Progenitor cell of endocrine pancreas (in vitro differentiated cells): ENCODE data around the gene GRIN2A. TPM values are rescaled to one million over a fixed set of nuclear protein-coding genes. Genes with fewer than 3 reads are reported as not detected.
A peak's percentile ranks its signal among the peaks of the same experiment; 100 is the strongest.

Source experiments
- DNase-seq: peaks from one replicate; pipeline ENCODE4 v3.0.0; 2021; ENCODE audit warnings: low spot score; ENCODE audit not compliant: unreplicated experiment
- H3K27ac Mint-ChIP-seq: 2 replicates; pipeline ENCODE4 v1.8.0; 2021; ENCODE audit warnings: mild to moderate bottlenecking, moderate library complexity, mixed read lengths
- H3K27me3 Mint-ChIP-seq: 2 replicates; pipeline ENCODE4 v1.8.0; 2021; ENCODE audit warnings: mixed read lengths
- H3K36me3 Mint-ChIP-seq: 2 replicates; pipeline ENCODE4 v1.8.0; 2022; ENCODE audit warnings: mixed read lengths; ENCODE audit not compliant: insufficient read depth
- H3K4me1 Mint-ChIP-seq: 2 replicates; pipeline ENCODE4 v1.8.0; 2021; ENCODE audit warnings: low read depth, mixed read lengths
- H3K4me3 Mint-ChIP-seq: 2 replicates; pipeline ENCODE4 v1.8.0; 2021; ENCODE audit warnings: low read depth, mild to moderate bottlenecking, moderate library complexity, mixed read lengths
- H3K9me3 Mint-ChIP-seq: 2 replicates; pipeline ENCODE4 v1.8.0; 2021; ENCODE audit warnings: low read depth, mixed read lengths
- CTCF ChIP-seq: fragments of 200-600 bp; sonication (generic); IDR thresholded peaks from one replicate; pipeline ENCODE4 v1.5.0; 2021; ENCODE audit warnings: antibody characterized with exemption, mild to moderate bottlenecking; ENCODE audit not compliant: unreplicated experiment
- total RNA-seq: library from RNA; stranded (reverse); gene quantifications from 2 replicates; pipeline ENCODE4 v1.2.1, GENCODE V29; 2021

GRIN2A gene
- total RNA-seq, 1 donor from 2014 or later: 1.7 TPM

GRCh38 chr16:10080051-10080772, 102.0 kb downstream of the GRIN2A start:
- peak overlapping the region; percentile 8 for H3K4me3 Mint-ChIP-seq
- peaks cover 3% of the 10 kb centered on the region for H3K9me3 Mint-ChIP-seq
- peaks cover 3% of the 10 kb centered on the region for H3K36me3 Mint-ChIP-seq
- TF ChIP-seq CTCF: no peak
- peak; percentile 10 for DNase-seq
- peaks cover 28% of the 10 kb centered on the region for H3K27me3 Mint-ChIP-seq
- H3K27ac Mint-ChIP-seq: peak overlapping the region; percentile 84
- peaks cover 40% of the 10 kb centered on the region for H3K4me1 Mint-ChIP-seq

- H3K36me3 Mint-ChIP-seq: peaks cover 3% of the 10 kb centered on the region
- H3K9me3 Mint-ChIP-seq: no peaks in the 10 kb centered on the region
- no peak for DNase-seq
- peaks cover 39% of the 10 kb centered on the region for H3K4me1 Mint-ChIP-seq
- H3K27me3 Mint-ChIP-seq: peaks cover 30% of the 10 kb centered on the region
- H3K4me3 Mint-ChIP-seq: no peak overlapping the region
- peak; percentile 31 for TF ChIP-seq CTCF
- peak overlapping the region; percentile 57 for H3K27ac Mint-ChIP-seq
Measured at GRCh38 chr16:10078541-10078949, 103.7 kb downstream of the GRIN2A start.

- Mint-ChIP-seq H3K4me3 (no peak overlapping the region), H3K27me3 (peaks cover 27% of the 10 kb centered on the region), H3K27ac (peak overlapping the region; percentile 69), H3K36me3 (peaks cover 2% of the 10 kb centered on the region), H3K9me3 (no peaks in the 10 kb centered on the region), H3K4me1 (peaks cover 36% of the 10 kb centered on the region)
- DNase-seq: no peak
- no peak for TF ChIP-seq CTCF
Measured at GRCh38 chr16:10077861-10078260, 104.4 kb downstream of the GRIN2A start.

GRCh38 chr16:10076037-10076436, 106.2 kb downstream of the GRIN2A start:
- Mint-ChIP-seq H3K4me3 (no peak overlapping the region), H3K9me3 (no peaks in the 10 kb centered on the region), H3K36me3 (peaks cover 2% of the 10 kb centered on the region), H3K27me3 (peaks cover 40% of the 10 kb centered on the region), H3K27ac (no peak overlapping the region), H3K4me1 (peaks cover 30% of the 10 kb centered on the region)
- DNase-seq: no peak
- no peak for TF ChIP-seq CTCF

- peaks cover 46% of the 10 kb centered on the region for H3K27me3 Mint-ChIP-seq
- no peak overlapping the region for H3K27ac Mint-ChIP-seq
- no peak for TF ChIP-seq CTCF
- DNase-seq: no peak
- no peak overlapping the region for H3K4me3 Mint-ChIP-seq
- no peaks in the 10 kb centered on the region for H3K9me3 Mint-ChIP-seq
- H3K4me1 Mint-ChIP-seq: peaks cover 3% of the 10 kb centered on the region
- no peaks in the 10 kb centered on the region for H3K36me3 Mint-ChIP-seq
Measured at GRCh38 chr16:10070591-10070990, 111.6 kb downstream of the GRIN2A start.
